Medulla oblongata (tissue), 1 donor: Measurements from ENCODE around the gene DSCAM.

Experiments used
- DNase-seq: peaks from one replicate; pipeline ENCODE4 v3.0.0-alpha.2; 2015; ENCODE audit errors: extremely low spot score

DSCAM gene

DNA sequence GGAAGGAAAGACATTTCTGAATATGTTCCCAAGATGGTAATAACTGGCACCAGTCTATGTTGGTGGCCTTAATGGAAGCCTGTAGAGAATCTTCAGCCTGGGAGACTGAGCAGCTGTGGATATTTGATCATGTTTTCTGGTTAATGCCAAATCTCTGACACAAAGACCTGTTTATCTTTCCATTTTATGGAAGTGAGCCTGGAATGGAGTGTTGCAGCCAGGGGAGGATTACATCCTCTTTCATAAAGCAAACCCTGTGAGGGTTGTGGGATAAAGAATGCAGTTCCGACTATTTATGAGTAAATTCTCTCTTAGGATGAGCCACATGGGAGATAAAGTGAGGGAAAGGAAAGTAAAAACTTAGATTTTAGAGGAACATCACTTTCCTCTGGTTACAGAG, 835.6 kb downstream of the DSCAM start:
- no peak for DNase-seq

DNA sequence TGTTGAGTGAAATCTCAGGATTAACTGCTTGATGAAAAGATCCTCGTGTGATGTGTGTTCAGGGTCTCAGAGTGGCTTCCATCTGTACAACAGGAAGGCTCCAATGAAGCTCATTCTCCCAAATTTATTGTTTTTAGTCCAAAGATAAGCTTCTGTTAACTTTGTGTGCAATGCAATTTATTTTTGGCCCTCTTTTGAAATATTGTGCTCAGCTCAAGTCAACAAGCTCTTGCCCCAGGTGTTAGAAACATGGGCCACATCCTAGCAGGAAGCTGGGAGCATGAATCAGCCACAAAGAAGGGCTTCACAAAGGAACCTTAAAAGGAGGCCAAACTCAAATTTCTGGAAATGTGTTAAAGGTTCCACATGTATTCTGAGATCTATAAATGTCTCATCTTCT, 844.0 kb downstream of the DSCAM start:
- DNase-seq: no peak

DNA sequence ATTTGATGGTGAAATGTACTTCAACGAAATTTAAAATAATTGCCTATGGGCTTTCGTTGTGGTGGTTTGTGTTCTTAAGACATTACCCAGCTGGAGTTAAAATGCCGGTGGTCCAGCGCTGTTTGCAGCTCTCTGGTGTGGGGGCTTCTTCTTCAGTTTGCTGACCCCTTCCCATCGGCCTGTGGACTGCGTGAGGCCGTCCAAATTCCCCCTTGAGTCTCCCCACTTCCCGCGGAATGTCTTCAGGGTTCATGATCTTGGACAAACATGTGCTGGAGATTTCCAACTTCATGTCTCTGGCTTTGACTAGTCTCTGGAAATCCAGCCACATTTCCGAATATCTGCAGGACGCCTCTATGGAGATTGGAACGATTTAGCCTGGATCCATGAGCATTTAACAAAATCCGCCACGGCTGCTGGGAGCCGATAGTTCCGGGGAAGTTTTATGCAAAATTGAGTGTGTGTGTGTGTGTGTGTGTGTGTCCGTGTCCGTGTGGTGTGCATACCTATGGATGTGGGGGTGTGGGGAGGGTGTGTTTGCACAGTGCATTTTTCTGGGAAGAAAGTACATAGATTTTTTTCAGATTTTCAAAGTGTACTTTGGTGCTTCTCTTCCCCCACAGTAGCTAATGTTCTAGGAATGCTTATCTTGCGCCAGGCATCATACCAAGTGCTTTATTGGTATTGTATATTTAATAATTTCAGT, 862.5 kb downstream of the DSCAM start:
- peak; percentile 49 for DNase-seq

DNA sequence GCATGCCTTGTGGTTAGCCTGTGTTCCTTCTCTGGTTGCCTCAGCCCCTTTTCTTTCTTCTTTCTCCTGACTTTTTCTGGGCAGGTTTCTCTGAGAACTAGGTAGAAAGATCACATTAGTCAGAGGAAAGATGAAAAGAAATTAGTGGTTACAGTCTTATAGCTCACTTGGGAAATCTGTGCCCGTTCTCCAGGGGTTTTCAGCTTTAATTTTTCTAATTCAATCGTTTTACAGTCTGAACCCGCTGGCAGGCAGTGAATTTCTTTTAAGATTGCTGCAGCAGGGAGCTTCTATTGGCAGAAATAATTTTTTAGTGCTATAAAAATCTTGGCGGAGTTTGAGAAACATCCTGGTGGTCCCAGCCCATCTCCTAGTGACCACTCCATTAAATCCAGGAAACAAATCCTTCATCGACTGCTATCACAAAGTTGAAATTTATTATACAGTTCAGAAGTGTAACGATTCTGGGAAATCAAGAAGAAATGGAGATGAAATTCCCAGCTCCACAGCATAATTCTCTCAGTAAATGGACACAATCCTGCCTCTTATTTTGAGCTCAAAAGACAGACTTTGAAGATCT, 866.6 kb downstream of the DSCAM start:
- no peak for DNase-seq

- no peak for DNase-seq
Measured at GRCh38 chr21:39979321-39979720, 867.6 kb downstream of the DSCAM start.

GRCh38 chr21:39976800-39977199, 870.2 kb downstream of the DSCAM start:
- DNase-seq: no peak

DNA sequence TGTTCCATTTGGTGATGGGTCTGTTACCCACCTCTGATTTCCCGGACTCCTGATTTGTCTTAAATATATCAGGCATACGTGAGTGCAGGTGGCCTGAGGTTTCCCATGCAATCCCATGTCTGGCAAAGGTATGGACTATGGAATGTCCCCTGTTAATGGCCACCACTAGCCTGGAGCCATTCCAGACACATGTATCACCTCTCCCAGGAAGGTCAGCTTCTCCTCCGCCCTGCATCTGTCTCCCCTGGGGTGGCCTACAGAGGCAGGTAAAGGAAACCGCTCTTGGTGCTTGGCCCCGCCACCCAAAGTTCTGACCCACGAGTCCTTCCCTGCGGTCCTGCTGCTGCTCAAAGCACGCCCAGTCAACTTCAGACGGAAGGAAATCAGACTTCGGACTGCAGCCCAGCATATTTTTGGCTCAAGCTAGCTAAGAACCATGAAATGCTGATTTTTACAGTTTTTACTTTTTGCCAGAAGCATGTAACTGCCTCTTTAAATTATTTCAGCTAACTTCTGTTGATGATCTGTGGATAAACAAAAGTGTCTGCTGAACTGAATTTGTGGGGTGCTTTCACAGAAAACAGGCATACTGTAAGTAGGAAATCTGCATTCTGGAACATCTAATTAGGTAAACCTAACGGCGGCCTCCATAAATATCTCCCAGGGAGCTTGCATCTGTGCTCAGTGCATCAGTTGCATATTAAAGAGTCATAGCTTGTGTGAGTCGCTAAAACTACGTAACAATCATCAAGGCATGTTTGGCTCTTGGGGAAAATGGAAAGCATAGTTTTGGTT, 873.8 kb downstream of the DSCAM start:
- DNase-seq: no peak

DNA sequence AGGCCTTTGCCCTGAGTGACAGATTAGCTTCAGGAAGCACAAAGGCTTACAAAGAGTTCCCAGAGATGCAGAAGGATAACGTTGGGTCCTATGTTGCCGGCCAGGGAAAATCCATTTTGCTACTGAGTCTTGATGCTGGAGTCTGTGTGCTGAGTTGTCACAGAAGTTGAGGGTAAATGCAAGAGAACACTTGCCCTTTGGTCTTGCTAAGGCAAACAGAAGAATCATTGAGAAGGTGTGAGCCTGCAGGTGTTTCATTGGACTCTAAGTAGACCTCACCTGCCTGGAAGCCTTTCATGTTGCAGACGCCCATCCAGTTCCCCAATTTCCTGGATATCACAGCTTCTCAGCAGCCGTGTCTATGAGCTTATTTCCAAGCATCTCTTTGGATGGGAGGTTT, 874.5 kb downstream of the DSCAM start:
- no peak for DNase-seq

DNA sequence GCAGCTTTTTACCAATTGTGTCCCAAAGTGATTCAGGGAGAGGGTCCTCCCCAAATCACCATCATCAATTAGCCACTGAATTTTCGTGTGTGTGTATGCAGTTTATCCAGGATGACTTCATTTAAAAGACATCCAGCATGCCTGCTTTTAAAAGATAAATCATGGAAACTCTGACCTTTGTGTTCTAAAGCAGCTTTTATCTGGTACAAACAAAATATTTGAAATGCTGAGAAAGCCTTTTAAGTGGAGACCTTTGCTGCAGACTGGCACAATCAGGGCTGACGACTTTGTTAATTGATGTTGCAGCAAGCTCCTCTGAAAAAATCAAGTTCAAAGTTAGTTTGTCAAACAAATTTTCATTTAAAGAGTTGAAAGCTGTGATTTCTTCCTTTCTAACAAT, 875.0 kb downstream of the DSCAM start:
- no peak for DNase-seq

GRCh38 chr21:39969691-39970364, 877.1 kb downstream of the DSCAM start:
- DNase-seq: no peak

DNA sequence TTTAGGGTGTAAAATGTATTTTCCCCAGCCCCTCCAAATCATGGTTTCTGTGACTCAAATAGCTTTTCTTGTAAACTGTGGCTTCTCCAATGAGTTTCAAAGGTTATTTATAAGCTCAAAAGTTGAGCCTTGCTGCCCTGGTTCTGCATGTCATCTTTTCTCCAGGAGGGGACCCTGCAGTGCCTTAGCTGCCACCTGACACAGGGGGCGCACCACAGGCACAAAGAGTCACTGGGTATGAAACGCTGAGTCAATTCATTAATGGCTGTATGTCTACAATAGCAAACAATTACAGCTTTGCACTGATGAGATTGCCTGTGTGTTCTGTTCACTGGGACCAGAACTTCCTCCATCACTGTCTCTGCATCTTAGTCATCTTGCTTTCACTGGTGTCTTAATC, 878.9 kb downstream of the DSCAM start:
- DNase-seq: no peak

DNA sequence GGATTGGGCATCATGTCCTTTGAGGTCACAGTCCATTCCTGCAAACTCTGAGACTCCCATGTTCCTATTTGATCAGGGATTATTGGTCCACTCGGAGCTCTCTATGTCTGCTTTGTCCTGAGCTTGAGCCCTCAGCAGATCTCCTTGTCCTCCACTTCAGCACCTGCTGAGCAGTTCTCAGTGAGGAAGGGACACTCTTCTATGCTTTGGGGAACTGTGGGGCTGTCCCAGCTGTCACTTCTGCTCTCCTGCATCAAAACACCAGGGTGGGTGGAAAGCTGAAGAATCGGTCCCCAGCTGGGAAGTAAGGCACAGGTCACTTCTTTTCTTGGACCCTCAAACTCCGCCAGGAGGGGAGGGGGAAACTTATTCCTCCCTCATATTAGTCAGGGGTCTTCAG, 880.2 kb downstream of the DSCAM start:
- no peak for DNase-seq

GRCh38 chr21:39965026-39965425, 881.9 kb downstream of the DSCAM start:
- no peak for DNase-seq

- DNase-seq: no peak
Measured at GRCh38 chr21:39961251-39961650, 885.7 kb downstream of the DSCAM start.
